ENCODE data around the gene TRAF1.

Gene TRAF1

GRCh38 chr9:120891884-120892747 is 34.5 kb downstream of the TRAF1 start:
- no peak for DNase-seq (ENCODE audit: extremely low spot score, insufficient read length, low read depth)
- FAIRE-seq, result no peak

- no peak for DNase-seq (ENCODE audit: extremely low spot score, insufficient read length, low read depth)
- FAIRE-seq, result peak; percentile 24
Measured at GRCh38 chr9:120891245-120891883, 35.2 kb downstream of the TRAF1 start.

- no peak for FAIRE-seq
- DNase-seq (ENCODE audit: extremely low spot score, insufficient read length, low read depth), result no peak
Measured at GRCh38 chr9:120890320-120891244, 36.0 kb downstream of the TRAF1 start.

GRCh38 chr9:120889606-120890271 is 36.9 kb downstream of the TRAF1 start:
- FAIRE-seq, result no peak

GRCh38 chr9:120888626-120889025 is 38.0 kb downstream of the TRAF1 start:
- FAIRE-seq (no peak), DNase-seq (ENCODE audit: extremely low spot score, insufficient read length, low read depth) (no peak)

More at GRCh38 chr9:120889606-120890271, 36.9 kb downstream of the TRAF1 start:
- no peak for DNase-seq (ENCODE audit: extremely low spot score, insufficient read length, low read depth)

GRCh38 chr9:120886490-120886967 is 40.1 kb downstream of the TRAF1 start:
- no peak for DNase-seq (ENCODE audit: extremely low spot score, insufficient read length, low read depth)
- FAIRE-seq, result no peak

- DNase-seq (ENCODE audit: extremely low spot score, insufficient read length, low read depth) (no peak), FAIRE-seq (no peak)
Measured at GRCh38 chr9:120885958-120886357, 40.6 kb downstream of the TRAF1 start.

GRCh38 chr9:120885457-120885856 is 41.1 kb downstream of the TRAF1 start:
- FAIRE-seq (no peak), DNase-seq (ENCODE audit: extremely low spot score, insufficient read length, low read depth) (no peak)

GRCh38 chr9:120883608-120883996 is 43.0 kb downstream of the TRAF1 start:
- DNase-seq (ENCODE audit: extremely low spot score, insufficient read length, low read depth) (no peak), FAIRE-seq (no peak)

GRCh38 chr9:120882935-120883607 is 43.5 kb downstream of the TRAF1 start:
- FAIRE-seq (no peak), DNase-seq (ENCODE audit: extremely low spot score, insufficient read length, low read depth) (no peak)

GRCh38 chr9:120879446-120879845 is 47.1 kb downstream of the TRAF1 start:
- no peak for FAIRE-seq
- DNase-seq (ENCODE audit: extremely low spot score, insufficient read length, low read depth), result no peak

GRCh38 chr9:120878188-120879130 is 48.1 kb downstream of the TRAF1 start:
- FAIRE-seq, result no peak
- DNase-seq (ENCODE audit: extremely low spot score, insufficient read length, low read depth), result no peak

- FAIRE-seq (peak; percentile 26), DNase-seq (ENCODE audit: extremely low spot score, insufficient read length, low read depth) (peak; percentile 55)
Measured at GRCh38 chr9:120877276-120878034, 49.1 kb downstream of the TRAF1 start.

GRCh38 chr9:120876842-120877240 is 49.8 kb downstream of the TRAF1 start, which contains the start of gene PHF19:
Gene PHF19, minus strand, starts transcription at chr9:120877188. Its CDS starts 2,447 bp downstream, at chr9:120874741.
- DNase-seq (ENCODE audit: extremely low spot score, insufficient read length, low read depth), result no peak

GRCh38 chr9:120875954-120876841 is 50.4 kb downstream of the TRAF1 start:
- DNase-seq (ENCODE audit: extremely low spot score, insufficient read length, low read depth), result peak; percentile 79
- peak; percentile 59 for FAIRE-seq

More at GRCh38 chr9:120876842-120877240, 49.8 kb downstream of the TRAF1 start, which contains the start of gene PHF19:
- FAIRE-seq, result no peak

GRCh38 chr9:120875643-120875953 is 51.0 kb downstream of the TRAF1 start:
- FAIRE-seq, result no peak

More at GRCh38 chr9:120875643-120875953, 51.0 kb downstream of the TRAF1 start:
- DNase-seq (ENCODE audit: extremely low spot score, insufficient read length, low read depth), result no peak

Measured in GM18507 (cell line).